Upper lobe of right lung (tissue), 1 donor: Measurements from ENCODE around the gene TESK2. TPM values are rescaled to one million over a fixed set of nuclear protein-coding genes. Genes with fewer than 3 reads are reported as not detected.

Experiments
- ATAC-seq: fragments of 200-7000 bp; cut with Tn5 transposase; one replicate; pipeline ENCODE4 v1.9.1; 2020; ENCODE audit warnings: mild to moderate bottlenecking, moderate library complexity
- DNase-seq: peaks from one replicate; pipeline ENCODE4 v3.0.0-alpha.2; 2020
- H3K27ac ChIP-seq: fragments of 200-600 bp; one replicate; pipeline ENCODE4 v1.8.0; 2022
- H3K27me3 ChIP-seq: fragments of 200-600 bp; one replicate; pipeline ENCODE4 v1.8.0; 2022; ENCODE audit warnings: mild to moderate bottlenecking
- H3K36me3 ChIP-seq: fragments of 200-600 bp; one replicate; pipeline ENCODE4 v1.8.0; 2022
- H3K4me1 ChIP-seq: fragments of 200-600 bp; one replicate; pipeline ENCODE4 v1.8.0; 2022
- H3K4me3 ChIP-seq: fragments of 200-600 bp; one replicate; pipeline ENCODE4 v1.8.0; 2022; ENCODE audit warnings: mild to moderate bottlenecking
- H3K9me3 ChIP-seq: fragments of 200-600 bp; one replicate; pipeline ENCODE4 v1.8.0; 2022
- intact Hi-C: fragments of 100-400 bp; cut with DNase I; formaldehyde crosslinking; loops from one replicate; pipeline ENCODE4 v1.11.0; 2022
- total RNA-seq: library from RNA; stranded (reverse); fragmentation: NEBNext Ultra II Directional; extraction: Animal tissue kit (Norgen Biotek cat#: 25700); gene quantifications from one replicate; pipeline ENCODE4 v1.2.1, GENCODE V29; 2021
- TF ChIP-seq, protein P1 (sequence below): fragments of 200-600 bp; IDR thresholded peaks from one replicate; pipeline ENCODE4 v1.8.0; 2022; ENCODE audit warnings: antibody characterized with exemption
- donor health status: DM: no; HTN: yes; CAD: no; lungs with severe emphysema.

TESK2 gene
- total RNA-seq, 1 donor from 2014 or later: 8.4 TPM

DNA sequence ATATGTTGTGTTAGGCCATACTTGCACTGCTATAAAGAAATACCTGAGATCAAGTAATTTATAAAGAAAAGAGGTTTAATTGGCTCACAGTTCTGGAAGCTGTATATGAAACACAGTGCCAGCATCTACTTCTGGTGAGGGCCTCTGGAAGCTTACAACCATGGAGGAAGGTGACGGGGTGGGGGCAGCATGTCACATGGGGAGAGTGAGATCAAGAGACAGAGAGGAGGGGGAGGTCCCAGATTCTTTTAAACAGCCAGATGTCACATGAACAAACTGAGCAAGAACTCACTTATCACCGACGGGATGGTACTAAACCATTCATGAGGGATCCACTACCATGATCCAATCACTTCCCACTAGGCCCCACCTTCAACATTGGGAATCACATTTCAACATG is 42.6 kb downstream of the TESK2 start:
- intact Hi-C loops: no loop called here
- ATAC-seq (no peak), DNase-seq (no peak)
- Histone ChIP-seq H3K27me3 (no peaks in the 10 kb centered on the region), H3K36me3 (no peaks in the 10 kb centered on the region), H3K27ac (no peak overlapping the region), H3K4me3 (no peak overlapping the region), H3K4me1 (no peaks in the 10 kb centered on the region), H3K9me3 (no peaks in the 10 kb centered on the region)
- TF ChIP-seq, protein P1, sequence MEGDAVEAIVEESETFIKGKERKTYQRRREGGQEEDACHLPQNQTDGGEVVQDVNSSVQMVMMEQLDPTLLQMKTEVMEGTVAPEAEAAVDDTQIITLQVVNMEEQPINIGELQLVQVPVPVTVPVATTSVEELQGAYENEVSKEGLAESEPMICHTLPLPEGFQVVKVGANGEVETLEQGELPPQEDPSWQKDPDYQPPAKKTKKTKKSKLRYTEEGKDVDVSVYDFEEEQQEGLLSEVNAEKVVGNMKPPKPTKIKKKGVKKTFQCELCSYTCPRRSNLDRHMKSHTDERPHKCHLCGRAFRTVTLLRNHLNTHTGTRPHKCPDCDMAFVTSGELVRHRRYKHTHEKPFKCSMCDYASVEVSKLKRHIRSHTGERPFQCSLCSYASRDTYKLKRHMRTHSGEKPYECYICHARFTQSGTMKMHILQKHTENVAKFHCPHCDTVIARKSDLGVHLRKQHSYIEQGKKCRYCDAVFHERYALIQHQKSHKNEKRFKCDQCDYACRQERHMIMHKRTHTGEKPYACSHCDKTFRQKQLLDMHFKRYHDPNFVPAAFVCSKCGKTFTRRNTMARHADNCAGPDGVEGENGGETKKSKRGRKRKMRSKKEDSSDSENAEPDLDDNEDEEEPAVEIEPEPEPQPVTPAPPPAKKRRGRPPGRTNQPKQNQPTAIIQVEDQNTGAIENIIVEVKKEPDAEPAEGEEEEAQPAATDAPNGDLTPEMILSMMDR: no peak

DNA sequence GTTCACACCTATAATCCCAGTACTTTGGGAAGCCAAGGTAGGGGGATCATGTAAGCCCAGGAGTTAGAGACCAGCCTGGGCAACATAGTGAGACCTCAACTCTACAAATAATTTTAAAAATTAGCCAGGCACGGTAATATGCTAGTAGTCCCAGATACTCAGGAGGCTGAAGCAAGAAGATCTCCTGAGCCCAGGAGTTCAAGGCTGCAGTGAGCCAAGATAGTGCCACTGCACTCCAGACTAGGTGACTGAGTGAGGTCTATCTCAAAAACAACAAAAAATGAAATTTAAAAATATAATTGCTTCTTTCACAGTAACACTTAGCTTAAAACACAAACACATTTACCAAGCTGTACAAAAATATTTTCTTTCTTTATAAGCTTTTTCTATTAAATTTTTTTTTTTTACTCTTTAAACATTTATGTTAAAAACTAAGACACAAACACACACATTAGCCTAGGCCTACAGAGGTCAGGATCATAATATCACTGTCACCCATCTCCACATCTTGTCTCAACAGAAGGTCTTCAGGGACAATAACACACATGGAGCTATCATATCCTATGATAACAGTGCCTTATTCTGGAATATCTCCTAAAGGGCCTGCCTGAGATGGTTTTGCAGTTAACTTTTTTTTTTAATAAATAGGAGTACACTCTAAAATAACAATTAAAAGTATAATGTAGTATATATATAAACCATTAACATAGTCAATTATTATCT is 43.9 kb downstream of the TESK2 start:
- H3K4me1 ChIP-seq: no peaks in the 10 kb centered on the region

DNA sequence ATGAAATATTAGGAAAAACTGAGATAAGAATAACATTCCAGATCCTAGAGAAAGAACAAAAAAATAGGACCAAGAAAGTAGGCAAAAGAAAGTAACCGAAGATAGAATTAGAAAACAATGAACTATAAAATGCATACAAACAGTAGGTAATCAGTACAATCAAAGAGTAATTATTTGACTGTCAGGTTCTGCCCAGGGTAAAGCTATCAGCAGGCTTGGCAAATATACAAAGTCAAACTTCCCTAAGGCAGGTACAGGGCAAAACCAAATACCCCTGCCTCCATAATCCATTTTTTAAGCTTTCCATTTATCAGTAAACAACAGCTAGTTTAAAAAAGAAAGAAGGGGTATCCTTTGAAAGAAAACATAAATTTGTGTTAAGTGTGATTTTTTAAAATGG is 44.4 kb downstream of the TESK2 start:
- H3K9me3 ChIP-seq: no peaks in the 10 kb centered on the region
- no peak overlapping the region for H3K4me3 ChIP-seq
- ATAC-seq (no peak), DNase-seq (no peak)
- no peak overlapping the region for H3K27ac ChIP-seq
- H3K36me3 ChIP-seq: no peaks in the 10 kb centered on the region
- intact Hi-C loops: no loop called here
- H3K4me1 ChIP-seq: no peaks in the 10 kb centered on the region
- H3K27me3 ChIP-seq: no peaks in the 10 kb centered on the region
- TF ChIP-seq, protein P1: no peak

More for the DNA sequence above, 43.9 kb downstream of the TESK2 start:
- Histone ChIP-seq H3K27me3 (no peaks in the 10 kb centered on the region), H3K36me3 (no peaks in the 10 kb centered on the region), H3K4me3 (no peak overlapping the region), H3K9me3 (no peaks in the 10 kb centered on the region), H3K27ac (no peak overlapping the region)
- no peak for ATAC-seq
- TF ChIP-seq, protein P1: no peak
- no peak for DNase-seq
- intact Hi-C loops: no loop called here

DNA sequence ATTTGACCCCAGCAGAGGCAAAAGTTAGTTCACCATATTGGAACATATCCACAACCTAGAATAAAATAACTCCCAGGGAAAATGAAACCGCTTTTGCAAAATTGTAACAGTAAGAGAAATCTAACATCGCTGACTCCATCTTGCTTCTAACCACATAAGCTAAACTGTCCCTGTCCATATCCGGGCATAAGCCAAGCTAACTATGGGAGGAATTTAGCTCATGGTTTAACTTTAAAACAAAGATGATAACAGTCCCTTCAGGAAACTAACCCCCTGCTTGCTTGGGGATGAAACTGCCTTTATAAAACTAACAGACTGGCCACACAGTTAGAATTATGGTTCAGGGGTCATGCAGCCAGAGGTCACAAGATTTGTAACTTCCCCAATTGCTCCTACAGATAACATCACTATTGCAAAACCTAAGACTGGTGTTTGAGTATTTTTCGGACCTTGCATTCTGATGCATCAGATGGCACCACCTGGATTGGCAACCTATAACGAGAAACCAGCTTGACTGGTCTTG is 46.3 kb downstream of the TESK2 start:
- Histone ChIP-seq H3K27ac (no peak overlapping the region), H3K4me1 (no peaks in the 10 kb centered on the region), H3K4me3 (no peak overlapping the region), H3K36me3 (no peaks in the 10 kb centered on the region), H3K9me3 (no peaks in the 10 kb centered on the region), H3K27me3 (no peaks in the 10 kb centered on the region)
- DNase-seq (no peak), ATAC-seq (no peak)
- intact Hi-C loops: no loop called here
- TF ChIP-seq, protein P1: no peak

DNA sequence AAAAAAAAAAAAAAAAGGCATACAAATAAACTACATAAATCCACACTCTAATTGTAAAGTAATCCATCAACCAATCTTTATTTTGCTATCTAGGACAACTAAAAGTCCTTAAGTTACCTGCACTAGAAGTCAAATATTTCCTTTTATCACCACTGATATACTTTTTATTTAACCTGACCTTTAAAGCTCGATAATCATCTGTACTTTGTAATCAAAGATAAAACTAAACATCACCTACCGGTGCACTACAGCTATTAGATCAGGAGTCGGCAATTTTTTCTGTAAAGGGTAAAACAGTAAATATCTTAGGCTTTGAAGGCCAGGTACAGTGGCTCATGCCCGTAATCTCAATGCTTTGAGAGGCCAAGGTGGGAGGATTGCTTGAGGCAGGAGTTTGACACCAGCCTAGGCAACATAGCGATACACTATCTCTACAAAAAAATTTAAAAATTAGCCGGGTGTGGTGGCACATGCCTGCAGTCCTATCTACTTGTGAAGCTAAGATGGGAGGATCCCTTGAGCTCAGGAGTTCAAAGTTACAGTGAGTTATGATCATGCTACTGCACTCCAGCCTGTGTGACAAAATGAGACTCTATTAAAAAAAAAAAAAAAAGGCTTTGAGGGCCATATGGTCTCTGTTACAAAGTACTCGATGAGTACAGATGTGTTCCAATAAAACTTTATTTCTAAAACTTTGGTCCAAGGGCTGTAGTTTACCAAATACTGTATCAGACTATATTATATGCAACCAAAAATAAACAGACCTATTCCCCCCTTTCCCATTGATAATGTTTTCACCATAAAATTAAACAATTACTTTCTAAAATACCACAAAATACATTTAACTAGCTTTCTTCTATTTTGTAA is 47.1 kb downstream of the TESK2 start:
- intact Hi-C loops: no loop called here
- no peaks in the 10 kb centered on the region for H3K36me3 ChIP-seq
- ATAC-seq: no peak
- no peaks in the 10 kb centered on the region for H3K9me3 ChIP-seq
- H3K27ac ChIP-seq: no peak overlapping the region
- TF ChIP-seq, protein P1: no peak
- no peaks in the 10 kb centered on the region for H3K4me1 ChIP-seq
- DNase-seq: no peak
- no peaks in the 10 kb centered on the region for H3K27me3 ChIP-seq
- no peak overlapping the region for H3K4me3 ChIP-seq
